Fibroblast of skin of scalp (primary cell): ENCODE measurements around the gene PLAA. TPM values are rescaled to one million over a fixed set of nuclear protein-coding genes. Genes with fewer than 3 reads are reported as not detected.
A peak's percentile ranks its signal among the peaks of the same experiment; 100 is the strongest.

Source experiments
- DNase-seq: peaks from one replicate; pipeline ENCODE4 v3.0.0-alpha.2; 2013
- polyA plus RNA-seq, 2 experiments: library from polyadenylated mRNA; unstranded; fragments of 120-200 nt; gene quantifications; one replicate each; pipeline ENCODE4 v1.2.1, GENCODE V29; 2013; ENCODE audit not compliant: insufficient read length in 2 of 2

Gene PLAA
- polyA plus RNA-seq (2013, experiment 1 of 2; ENCODE audit: insufficient read length) = 31.2 TPM
- 37.2 TPM for polyA plus RNA-seq (2013, experiment 2 of 2; ENCODE audit: insufficient read length)

DNA sequence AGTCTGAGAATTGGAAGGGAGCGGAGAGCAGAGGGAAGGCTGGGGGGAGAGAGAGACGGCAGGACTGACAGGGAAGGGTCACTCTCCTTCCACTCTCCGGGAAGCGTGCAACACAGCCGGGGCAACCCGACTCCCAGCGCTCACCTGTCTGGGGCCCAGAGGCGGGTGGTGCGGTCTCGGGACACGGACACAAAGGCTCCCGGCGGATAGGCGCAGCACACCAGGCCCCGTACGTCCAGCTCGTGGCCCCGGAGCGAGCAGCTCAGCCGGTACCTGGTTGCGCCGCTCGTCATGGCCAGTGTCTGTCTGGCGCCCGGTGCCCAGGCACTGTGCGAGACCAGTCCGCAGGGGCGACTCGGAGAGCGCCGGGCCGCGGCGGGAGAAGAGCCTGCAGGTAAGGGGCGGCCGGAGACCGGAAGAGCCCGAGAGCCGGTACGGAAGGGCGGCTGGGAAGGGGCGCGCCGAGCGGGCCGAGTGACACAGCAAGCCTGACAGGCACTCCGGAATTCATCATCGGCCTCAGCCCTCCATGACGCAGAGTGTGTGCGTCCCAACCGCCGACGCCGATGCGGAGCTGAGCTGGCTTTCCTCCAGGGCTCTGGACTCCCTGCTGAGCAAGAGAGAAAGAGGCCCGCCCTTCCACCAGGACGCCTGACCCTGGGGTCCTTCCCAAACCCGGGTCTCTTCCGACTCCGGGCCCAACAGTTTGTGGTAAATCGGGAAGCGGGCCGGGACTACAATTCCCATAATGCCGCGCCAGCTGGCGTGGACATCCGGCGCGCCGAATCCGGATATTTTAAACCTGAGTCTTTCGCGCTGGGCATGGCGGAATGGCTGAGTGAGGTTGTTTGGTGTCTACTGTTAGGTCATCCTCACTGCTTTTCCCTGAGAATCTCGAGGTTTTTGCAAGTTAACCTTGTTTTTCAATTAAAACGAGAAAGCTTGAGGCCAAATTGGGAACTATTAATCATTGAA is at the start of gene PLAA:
Gene PLAA (minus strand): TSS at position 490 of the 975 bp plus-strand sequence. CDS start 197 bp downstream, at position 293.
- DNase-seq = peak; percentile 90

- no peak for DNase-seq
Measured at GRCh38 chr9:26995810-26996209, 48.8 kb upstream of the PLAA start.

DNA sequence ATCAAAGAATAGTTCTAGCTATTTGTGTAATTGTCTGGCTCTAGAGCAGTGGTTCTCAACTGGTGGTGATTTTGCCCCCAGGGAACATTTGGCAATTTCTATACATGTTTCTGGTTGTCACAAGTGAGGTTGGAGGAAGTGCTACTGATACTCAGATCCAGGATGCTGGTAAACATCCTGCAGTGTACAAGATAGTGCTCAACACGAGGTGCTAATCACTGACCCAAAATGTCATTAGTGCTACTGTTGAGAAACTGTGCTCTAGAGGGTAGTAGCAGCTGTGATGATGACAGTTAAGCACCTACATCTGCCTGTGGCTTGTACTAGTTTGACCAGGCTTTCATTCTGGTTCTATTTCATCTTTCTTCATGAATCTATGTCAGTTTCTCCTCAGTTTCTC is 36.3 kb upstream of the PLAA start:
- DNase-seq = no peak

- peak; percentile 54 for DNase-seq
Measured at GRCh38 chr9:26975728-26976707, 29.0 kb upstream of the PLAA start.

- DNase-seq = no peak
Measured at GRCh38 chr9:26974927-26975326, 27.9 kb upstream of the PLAA start.

DNA sequence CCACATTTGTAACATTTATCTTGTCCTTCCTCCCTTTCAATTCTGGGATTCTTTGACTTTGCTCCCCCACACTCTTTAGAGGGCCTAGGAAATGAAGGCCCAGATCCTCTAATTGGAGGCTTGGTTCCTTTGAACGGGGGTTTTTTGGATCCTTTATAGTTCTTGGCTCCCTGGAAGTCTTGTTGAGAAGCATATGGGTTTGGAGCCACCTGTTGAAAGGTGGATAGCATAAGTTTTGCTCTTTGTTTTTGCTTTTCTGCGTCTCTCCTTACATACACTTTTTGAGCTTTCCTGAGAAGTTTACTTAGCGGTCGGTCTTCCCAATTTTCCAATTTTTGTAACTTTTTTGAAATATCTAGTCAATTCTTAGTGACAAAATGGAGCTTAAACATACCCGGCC is 26.9 kb upstream of the PLAA start:
- no peak for DNase-seq

DNA sequence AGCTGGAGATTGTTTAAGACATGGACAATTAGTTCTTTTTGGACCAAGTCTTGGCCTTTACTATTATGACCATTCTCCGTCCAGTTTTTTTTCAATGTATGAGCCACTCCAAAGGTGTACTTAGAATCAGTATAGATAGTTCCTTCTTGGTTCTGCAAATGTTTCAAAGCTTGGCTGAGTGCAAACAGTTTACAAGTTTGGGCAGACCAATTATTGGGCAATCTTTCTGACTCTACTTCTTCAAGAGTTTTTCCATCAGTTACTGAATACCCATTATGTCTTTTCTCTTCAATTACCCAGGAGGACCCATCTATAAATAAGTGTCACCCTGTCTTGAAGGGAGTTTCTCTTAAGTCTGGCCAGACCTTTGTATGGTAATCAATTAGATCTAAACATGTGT is 24.7 kb upstream of the PLAA start:
- DNase-seq = no peak

GRCh38 chr9:26956860-26957233 is 9.8 kb upstream of the PLAA start:
- DNase-seq = no peak

GRCh38 chr9:26955921-26956859 is 9.1 kb upstream of the PLAA start, which contains the start of gene IFT74:
Gene IFT74 (plus strand): TSS chr9:26956412. CDS start chr9:26961968, 5,556 bp downstream.
- DNase-seq = peak; percentile 98

DNA sequence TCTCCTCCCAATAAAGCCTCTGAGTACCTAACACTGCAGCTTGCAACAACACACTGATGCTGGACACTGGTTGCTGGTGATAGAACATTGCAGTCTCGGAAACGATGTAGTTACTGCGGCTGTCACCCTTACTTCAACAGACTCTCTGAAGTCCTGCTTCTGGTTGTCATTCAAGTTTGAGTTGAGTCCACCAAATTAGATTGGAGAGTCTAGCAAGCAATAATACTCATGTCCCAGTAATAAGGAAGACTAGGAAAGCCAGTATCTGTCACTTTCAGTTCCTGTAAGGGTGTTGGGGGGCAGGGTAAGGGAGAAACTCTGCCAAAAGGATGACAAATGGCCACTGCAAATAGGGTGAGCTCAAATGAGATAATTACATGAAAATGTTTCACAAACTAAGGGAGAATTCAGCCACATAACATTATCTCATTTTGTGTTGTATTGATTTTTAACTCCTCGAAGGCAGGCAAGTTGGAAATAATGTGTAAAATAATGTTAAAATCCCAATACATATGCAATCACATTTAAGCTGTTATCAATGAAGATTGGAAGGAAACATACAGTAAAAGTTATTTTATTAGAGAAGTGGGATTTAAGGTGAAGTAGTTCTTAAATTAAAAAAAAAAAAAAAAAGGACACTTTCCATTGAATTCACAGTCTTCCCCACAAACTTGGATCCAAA is 8.3 kb upstream of the PLAA start:
- DNase-seq = no peak

DNA sequence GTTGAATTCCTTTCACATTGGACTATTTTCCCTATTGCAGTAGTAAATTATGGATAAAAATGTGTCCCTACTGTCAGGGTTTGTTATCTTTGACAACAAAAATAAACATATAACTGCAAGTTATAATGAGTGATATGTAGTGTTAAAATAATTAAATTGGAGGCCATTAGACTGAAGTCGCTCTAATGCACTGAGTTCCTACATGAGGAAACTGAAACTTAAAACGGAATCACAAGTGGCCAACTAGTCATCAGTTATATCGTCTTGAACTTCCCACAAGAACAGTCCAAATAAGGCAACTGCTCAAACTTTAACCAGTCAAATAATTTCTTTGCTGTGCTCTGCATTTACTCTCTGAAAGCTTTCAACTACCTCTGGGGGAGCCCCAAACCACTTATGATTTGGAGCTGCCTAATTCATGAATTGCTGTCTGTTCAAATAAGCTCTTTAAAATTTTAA is 7.0 kb upstream of the PLAA start:
- no peak for DNase-seq

GRCh38 chr9:26951794-26952193 is 4.8 kb upstream of the PLAA start:
- DNase-seq = no peak

GRCh38 chr9:26950521-26950920 is 3.5 kb upstream of the PLAA start:
- DNase-seq = no peak

GRCh38 chr9:26949637-26950069 is 2.6 kb upstream of the PLAA start:
- DNase-seq = no peak

GRCh38 chr9:26947736-26948135 is 694 bp upstream of the PLAA start:
- no peak for DNase-seq

- no peak for DNase-seq
Measured at GRCh38 chr9:26945591-26945990, 1.5 kb downstream of the PLAA start.

DNA sequence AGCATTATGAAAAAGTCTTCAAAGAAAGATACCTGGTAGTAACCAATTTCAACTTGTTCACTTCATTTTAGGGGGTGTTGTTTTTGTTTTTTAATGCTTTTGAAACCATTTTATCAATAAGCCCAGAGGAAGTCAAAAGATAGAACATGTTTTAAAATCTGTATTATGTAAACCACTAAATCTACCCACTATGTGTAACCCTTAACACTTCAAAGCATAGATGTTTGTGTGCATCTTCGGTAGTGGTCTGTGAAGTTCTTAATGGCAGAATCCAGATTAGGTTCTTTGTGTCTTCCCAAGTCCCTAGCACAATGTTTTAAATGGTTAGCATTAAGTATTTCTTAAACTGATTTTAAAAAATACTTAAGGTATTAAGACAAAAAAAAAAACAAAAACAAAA is 6.3 kb downstream of the PLAA start:
- DNase-seq = no peak

- no peak for DNase-seq
Measured at GRCh38 chr9:26939955-26940711, 6.9 kb downstream of the PLAA start.

- DNase-seq = no peak
Measured at GRCh38 chr9:26937816-26938371, 9.1 kb downstream of the PLAA start.

- no peak for DNase-seq
Measured at GRCh38 chr9:26935847-26936246, 11.2 kb downstream of the PLAA start.
